HG03280 (cell line): ENCODE data around the gene ZMYM5.
A peak's percentile ranks its signal among the peaks of the same experiment; 100 is the strongest.
"Not testable (repeated sequence)": the region's sequence is repeated elsewhere in the genome, so short reads cannot be mapped to it uniquely, and the experiment has no call there.

Experiments
- ATAC-seq: cut with Tn5 transposase; IDR thresholded peaks from one replicate; pipeline ENCODE4 v1.9.1; 2021; ENCODE audit warnings: mild to moderate bottlenecking, moderate library complexity; ENCODE audit not compliant: unreplicated experiment

Gene ZMYM5

GRCh38 chr13:19863323-19864023 is at the start of gene ZMYM5:
Gene ZMYM5 (minus strand): TSS chr13:19863649. CDS start chr13:19852180, 11,469 bp downstream.
- ATAC-seq: peak; percentile 90

GRCh38 chr13:19910336-19911072 is 47.1 kb upstream of the ZMYM5 start:
- ATAC-seq: no peak

- ATAC-seq: no peak
Measured at GRCh38 chr13:19908350-19908986, 45.0 kb upstream of the ZMYM5 start.

GRCh38 chr13:19905487-19906195 is 42.2 kb upstream of the ZMYM5 start:
- not testable (repeated sequence) for ATAC-seq

- no peak for ATAC-seq
Measured at GRCh38 chr13:19890030-19890429, 26.6 kb upstream of the ZMYM5 start.

- no peak for ATAC-seq
Measured at GRCh38 chr13:19888799-19889198, 25.4 kb upstream of the ZMYM5 start.

GRCh38 chr13:19882231-19882630 is 18.8 kb upstream of the ZMYM5 start:
- ATAC-seq: no peak

GRCh38 chr13:19881641-19882040 is 18.2 kb upstream of the ZMYM5 start:
- no peak for ATAC-seq

GRCh38 chr13:19864746-19865309 is 1.4 kb upstream of the ZMYM5 start:
- no peak for ATAC-seq

- peak; percentile 27 for ATAC-seq
Measured at GRCh38 chr13:19864024-19864745, 736 bp upstream of the ZMYM5 start.

GRCh38 chr13:19862481-19863313 is 752 bp downstream of the ZMYM5 start:
- no peak for ATAC-seq

GRCh38 chr13:19861762-19862161 is 1.7 kb downstream of the ZMYM5 start:
- ATAC-seq: no peak

GRCh38 chr13:19860884-19861655 is 2.4 kb downstream of the ZMYM5 start:
- ATAC-seq: no peak

GRCh38 chr13:19857637-19858036 is 5.8 kb downstream of the ZMYM5 start:
- ATAC-seq: not testable (repeated sequence)

- ATAC-seq: no peak
Measured at GRCh38 chr13:19852766-19853165, 10.7 kb downstream of the ZMYM5 start.

- no peak for ATAC-seq
Measured at GRCh38 chr13:19845758-19846157, 17.7 kb downstream of the ZMYM5 start.

GRCh38 chr13:19838865-19839275 is 24.6 kb downstream of the ZMYM5 start:
- ATAC-seq: no peak

GRCh38 chr13:19836472-19836871 is 27.0 kb downstream of the ZMYM5 start:
- no peak for ATAC-seq

GRCh38 chr13:19834704-19835103 is 28.7 kb downstream of the ZMYM5 start:
- no peak for ATAC-seq
